ENCODE results near the gene CD276.

CD276 gene

GRCh38 chr15:73741321-73741836 is 57.2 kb downstream of the CD276 start:
- Histone ChIP-seq H3K36me3 (ENCODE audit: control insufficient read depth, low read length) (no peaks in the 10 kb centered on the region), H3K27me3 (ENCODE audit: control insufficient read depth, low read length) (no peaks in the 10 kb centered on the region), H3K4me1 (ENCODE audit: control insufficient read depth, low read length) (no peaks in the 10 kb centered on the region), H3K27ac (ENCODE audit: low read depth, low read length) (no peak overlapping the region), H3K4me2 (ENCODE audit: low read length) (no peak overlapping the region), H4K20me1 (ENCODE audit: control insufficient read depth, insufficient read depth, low read depth, low read length) (no peaks in the 10 kb centered on the region), H3K9me2 (replicated peaks; ENCODE audit: control insufficient read depth, low read length) (no peaks in the 10 kb centered on the region), H3K79me2 (ENCODE audit: control insufficient read depth, low read length) (no peaks in the 10 kb centered on the region), H3F3A (ENCODE audit: control insufficient read depth, insufficient read depth) (no peaks in the 10 kb centered on the region), H3K4me3 (ENCODE audit: low read length) (no peak overlapping the region), H3K9me3 (ENCODE audit: control insufficient read depth, insufficient read depth, low read length) (no peaks in the 10 kb centered on the region)
- TF ChIP-seq, protein P1, sequence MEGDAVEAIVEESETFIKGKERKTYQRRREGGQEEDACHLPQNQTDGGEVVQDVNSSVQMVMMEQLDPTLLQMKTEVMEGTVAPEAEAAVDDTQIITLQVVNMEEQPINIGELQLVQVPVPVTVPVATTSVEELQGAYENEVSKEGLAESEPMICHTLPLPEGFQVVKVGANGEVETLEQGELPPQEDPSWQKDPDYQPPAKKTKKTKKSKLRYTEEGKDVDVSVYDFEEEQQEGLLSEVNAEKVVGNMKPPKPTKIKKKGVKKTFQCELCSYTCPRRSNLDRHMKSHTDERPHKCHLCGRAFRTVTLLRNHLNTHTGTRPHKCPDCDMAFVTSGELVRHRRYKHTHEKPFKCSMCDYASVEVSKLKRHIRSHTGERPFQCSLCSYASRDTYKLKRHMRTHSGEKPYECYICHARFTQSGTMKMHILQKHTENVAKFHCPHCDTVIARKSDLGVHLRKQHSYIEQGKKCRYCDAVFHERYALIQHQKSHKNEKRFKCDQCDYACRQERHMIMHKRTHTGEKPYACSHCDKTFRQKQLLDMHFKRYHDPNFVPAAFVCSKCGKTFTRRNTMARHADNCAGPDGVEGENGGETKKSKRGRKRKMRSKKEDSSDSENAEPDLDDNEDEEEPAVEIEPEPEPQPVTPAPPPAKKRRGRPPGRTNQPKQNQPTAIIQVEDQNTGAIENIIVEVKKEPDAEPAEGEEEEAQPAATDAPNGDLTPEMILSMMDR (IDR thresholded peaks at IDR 0.05; ENCODE audit: low read depth, low read length, poor library complexity, severe bottlenecking), result no peak
- no peak for TF ChIP-seq EZH2phosphoT487 (IDR thresholded peaks at IDR 0.05; ENCODE audit: borderline replicate concordance, low read length)

DNA sequence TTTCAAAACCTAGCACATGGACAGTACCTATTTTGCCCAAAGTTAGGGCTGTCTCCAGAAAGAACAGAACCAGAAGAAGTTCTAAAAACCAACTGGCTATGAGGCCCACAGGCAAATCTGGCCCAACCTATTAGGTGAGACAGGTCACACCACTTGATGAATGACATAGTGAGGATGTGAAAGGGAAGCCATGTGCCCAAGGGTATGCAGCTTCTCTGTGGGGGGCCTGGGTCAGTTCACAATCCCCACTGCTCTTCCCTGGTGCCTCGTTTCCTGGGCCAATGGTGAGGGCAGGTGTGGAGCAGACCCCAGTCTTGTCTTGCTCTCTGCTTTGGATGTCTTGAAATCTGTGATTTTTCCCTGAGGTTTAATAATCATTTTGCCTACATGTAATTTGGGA is 60.1 kb downstream of the CD276 start:
- Histone ChIP-seq H3K9me3 (ENCODE audit: control insufficient read depth, insufficient read depth, low read length) (no peaks in the 10 kb centered on the region), H3K4me3 (ENCODE audit: low read length) (no peak overlapping the region), H3K79me2 (ENCODE audit: control insufficient read depth, low read length) (no peaks in the 10 kb centered on the region), H3F3A (ENCODE audit: control insufficient read depth, insufficient read depth) (no peaks in the 10 kb centered on the region), H3K9me2 (replicated peaks; ENCODE audit: control insufficient read depth, low read length) (no peaks in the 10 kb centered on the region), H3K4me2 (ENCODE audit: low read length) (no peak overlapping the region), H4K20me1 (ENCODE audit: control insufficient read depth, insufficient read depth, low read depth, low read length) (no peaks in the 10 kb centered on the region), H3K36me3 (ENCODE audit: control insufficient read depth, low read length) (no peaks in the 10 kb centered on the region), H3K27me3 (ENCODE audit: control insufficient read depth, low read length) (no peaks in the 10 kb centered on the region), H3K4me1 (ENCODE audit: control insufficient read depth, low read length) (no peaks in the 10 kb centered on the region), H3K27ac (ENCODE audit: low read depth, low read length) (no peak overlapping the region)
- TF ChIP-seq EZH2phosphoT487 (IDR thresholded peaks at IDR 0.05; ENCODE audit: borderline replicate concordance, low read length), result no peak
- TF ChIP-seq, protein P1 (IDR thresholded peaks at IDR 0.05; ENCODE audit: low read depth, low read length, poor library complexity, severe bottlenecking), result no peak

DNA sequence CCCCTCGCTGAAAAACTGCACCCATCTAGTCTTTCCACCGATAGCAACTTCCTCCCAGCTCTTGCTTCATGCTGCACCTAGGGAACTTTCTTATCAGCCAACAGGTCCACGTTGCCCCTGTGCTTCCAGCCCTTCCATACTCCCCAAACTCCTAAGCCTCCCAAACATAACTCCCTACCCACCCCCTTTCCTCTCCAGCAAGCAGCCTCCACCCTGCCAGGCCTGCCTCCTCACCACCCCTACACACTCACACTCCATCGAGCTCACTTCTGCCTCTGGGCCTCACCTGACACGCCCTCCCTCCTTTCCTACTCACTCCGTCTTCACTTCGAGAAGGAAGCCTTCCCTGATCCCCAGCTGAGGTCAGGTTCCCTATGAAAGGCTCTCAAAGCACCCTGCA is 60.9 kb downstream of the CD276 start:
- no peaks in the 10 kb centered on the region for H3K27me3 ChIP-seq (ENCODE audit: control insufficient read depth, low read length)
- no peaks in the 10 kb centered on the region for H3K9me2 ChIP-seq (replicated peaks; ENCODE audit: control insufficient read depth, low read length)
- H3K36me3 ChIP-seq (ENCODE audit: control insufficient read depth, low read length), result no peaks in the 10 kb centered on the region
- H3K4me1 ChIP-seq (ENCODE audit: control insufficient read depth, low read length), result no peaks in the 10 kb centered on the region
- no peaks in the 10 kb centered on the region for H3F3A ChIP-seq (ENCODE audit: control insufficient read depth, insufficient read depth)
- H3K4me2 ChIP-seq (ENCODE audit: low read length), result no peak overlapping the region
- H4K20me1 ChIP-seq (ENCODE audit: control insufficient read depth, insufficient read depth, low read depth, low read length), result no peaks in the 10 kb centered on the region
- TF ChIP-seq EZH2phosphoT487 (IDR thresholded peaks at IDR 0.05; ENCODE audit: borderline replicate concordance, low read length), result no peak
- TF ChIP-seq, protein P1 (IDR thresholded peaks at IDR 0.05; ENCODE audit: low read depth, low read length, poor library complexity, severe bottlenecking), result no peak
- no peaks in the 10 kb centered on the region for H3K9me3 ChIP-seq (ENCODE audit: control insufficient read depth, insufficient read depth, low read length)
- H3K27ac ChIP-seq (ENCODE audit: low read depth, low read length), result no peak overlapping the region
- no peak overlapping the region for H3K4me3 ChIP-seq (ENCODE audit: low read length)
- H3K79me2 ChIP-seq (ENCODE audit: control insufficient read depth, low read length), result no peaks in the 10 kb centered on the region

Measured in DOHH2 (cell line).